Peyer's patch (tissue), 4 donors: ENCODE data around the gene NIPAL4. TPM values are rescaled to one million over a fixed set of nuclear protein-coding genes. Genes with fewer than 3 reads are reported as not detected.
"Not testable (repeated sequence)": the region's sequence is repeated elsewhere in the genome, so short reads cannot be mapped to it uniquely, and the experiment has no call there.

Source experiments
- DNase-seq, 3 donors: peaks; one replicate each; pipeline ENCODE4 v3.0.0-alpha.2; 2017 to 2019
- H3K27ac ChIP-seq, 4 donors: fragments of 200-600 bp; sonication (generic); one replicate each; pipeline ENCODE4 v1.5.1; 2016 to 2019
- H3K27me3 ChIP-seq, 2 donors: fragments of 200-600 bp; sonication (generic); one replicate each; pipeline ENCODE4 v1.5.1; 2019
- H3K36me3 ChIP-seq, 3 donors: fragments of 200-600 bp; sonication (generic); one replicate each; pipeline ENCODE4 v1.5.1; 2016 to 2019
- H3K4me1 ChIP-seq, 4 donors: fragments of 200-600 bp; sonication (generic); one replicate each; pipeline ENCODE4 v1.5.1; 2016 to 2019
- H3K4me3 ChIP-seq, 4 donors: fragments of 200-600 bp; sonication (generic); 1 replicate in 3 of 4; 2 replicates in 1 of 4; pipeline ENCODE4 v1.5.1; 2016 to 2019; ENCODE audit warnings: mild to moderate bottlenecking in 1 of 4
- H3K9me3 ChIP-seq, 4 donors: fragments of 200-600 bp; sonication (generic); one replicate each; pipeline ENCODE4 v1.5.1; 2016 to 2019; ENCODE audit warnings: mild to moderate bottlenecking in 1 of 4
- CTCF ChIP-seq, 6 experiments: fragments of 450-650 bp in 4 of 6; fragments of 200-600 bp in 2 of 6; sonication (generic) in 1 of 6; IDR thresholded peaks; one replicate each; pipeline ENCODE4 v1.5.1; 2017 to 2019; ENCODE audit warnings: antibody characterized with exemption in 6 of 6, mild to moderate bottlenecking in 3 of 6, moderate library complexity in 1 of 6
- POLR2A ChIP-seq, 2 donors: fragments of 450-650 bp; IDR thresholded peaks; one replicate each; pipeline ENCODE4 v1.5.1; 2017; ENCODE audit warnings: antibody characterized with exemption in 2 of 2, mild to moderate bottlenecking in 2 of 2, moderate library complexity in 2 of 2
- total RNA-seq, 4 donors: library from RNA; depleted of rRNA; stranded (reverse); fragments of >200 nt; gene quantifications; one replicate each; pipeline ENCODE4 v1.1.0, GENCODE V29; 2016

NIPAL4 gene
- total RNA-seq, 4 donors from 2014 or later: not detected

- Histone ChIP-seq H3K27ac (peak overlapping the region in 2 of 4 donors; percentile 54 to 74), H3K9me3 (no peaks in the 10 kb centered on the region), H3K27me3 (no peaks in the 10 kb centered on the region), H3K4me3 (no peak overlapping the region), H3K4me1 (peaks cover 0 to 34% (median 7%) of the 10 kb centered on the region in 4 donors), H3K36me3 (peaks cover 0 to 12% (median 0%) of the 10 kb centered on the region in 3 donors)
- TF ChIP-seq POLR2A (IDR thresholded peaks at IDR 0.05) (no peak), CTCF (IDR thresholded peaks at IDR 0.05) (no peak)
- no peak for DNase-seq
These were observed 21.7 kb downstream of the NIPAL4 start for GRCh38 chr5:157481666-157482065.

- H3K4me3 ChIP-seq, H3K9me3 ChIP-seq, H3K27me3 ChIP-seq, H3K27ac ChIP-seq, DNase-seq: not testable (repeated sequence)
- H3K36me3 ChIP-seq: peaks cover 0 to 18% (median 0%) of the 10 kb centered on the region in 3 donors
- H3K4me1 ChIP-seq: peaks cover 0 to 36% (median 7%) of the 10 kb centered on the region in 4 donors
These were observed 22.7 kb downstream of the NIPAL4 start for GRCh38 chr5:157482702-157483101.

- Histone ChIP-seq H3K27me3 (no peaks in the 10 kb centered on the region), H3K4me3 (no peak overlapping the region), H3K36me3 (peaks cover 0 to 37% (median 0%) of the 10 kb centered on the region in 3 donors), H3K9me3 (no peaks in the 10 kb centered on the region), H3K27ac (peak overlapping the region in 2 of 4 donors; percentile 56 to 82), H3K4me1 (peaks cover 0 to 36% (median 5%) of the 10 kb centered on the region in 4 donors)
- TF ChIP-seq POLR2A (IDR thresholded peaks at IDR 0.05) (no peak), CTCF (IDR thresholded peaks at IDR 0.05) (no peak)
- no peak for DNase-seq
These were observed 24.8 kb downstream of the NIPAL4 start for GRCh38 chr5:157484768-157485167.

- TF ChIP-seq POLR2A (IDR thresholded peaks at IDR 0.05): no peak
- TF ChIP-seq CTCF (IDR thresholded peaks at IDR 0.05): no peak
These were observed 25.3 kb downstream of the NIPAL4 start for GRCh38 chr5:157485340-157485739.

GRCh38 chr5:157485811-157486210, 25.8 kb downstream of the NIPAL4 start:
- Histone ChIP-seq H3K4me1 (peaks cover 0 to 33% (median 5%) of the 10 kb centered on the region in 4 donors), H3K9me3 (no peaks in the 10 kb centered on the region), H3K27me3 (no peaks in the 10 kb centered on the region), H3K27ac (peak overlapping the region; percentile 4 to 82 (median 40)), H3K36me3 (peaks cover 0 to 45% (median 0%) of the 10 kb centered on the region in 3 donors), H3K4me3 (no peak overlapping the region)
- DNase-seq: peak in 2 of 3 donors; percentile 61 to 64
- no peak for TF ChIP-seq CTCF (IDR thresholded peaks at IDR 0.05)
- no peak for TF ChIP-seq POLR2A (IDR thresholded peaks at IDR 0.05)

More at GRCh38 chr5:157485340-157485739, 25.3 kb downstream of the NIPAL4 start:
- Histone ChIP-seq H3K36me3 (peaks cover 0 to 43% (median 0%) of the 10 kb centered on the region in 3 donors), H3K27ac (peak overlapping the region in 3 of 4 donors; percentile 25 to 82 (median 56)), H3K27me3 (no peaks in the 10 kb centered on the region), H3K9me3 (no peaks in the 10 kb centered on the region), H3K4me1 (peaks cover 0 to 36% (median 5%) of the 10 kb centered on the region in 4 donors), H3K4me3 (no peak overlapping the region)
- no peak for DNase-seq

- peak in 1 of 6 experiments; percentile 8 for TF ChIP-seq CTCF (IDR thresholded peaks at IDR 0.05)
- no peak for TF ChIP-seq POLR2A (IDR thresholded peaks at IDR 0.05)
- peak in 2 of 3 donors; percentile 83 to 88 for DNase-seq
- H3K36me3 ChIP-seq: peaks cover 0 to 44% (median 0%) of the 10 kb centered on the region in 3 donors
These were observed 26.2 kb downstream of the NIPAL4 start for GRCh38 chr5:157486221-157486681.

More at GRCh38 chr5:157486221-157486681, 26.2 kb downstream of the NIPAL4 start:
- Histone ChIP-seq H3K27ac (peak overlapping the region; percentile 4 to 82 (median 36)), H3K9me3 (no peaks in the 10 kb centered on the region), H3K27me3 (no peaks in the 10 kb centered on the region), H3K4me3 (no peak overlapping the region), H3K4me1 (peaks cover 0 to 29% (median 5%) of the 10 kb centered on the region in 4 donors)
